HepG2 (cell line): ENCODE results near the gene SALL4. TPM values are rescaled to one million over a fixed set of nuclear protein-coding genes. Genes with fewer than 3 reads are reported as not detected.

Experiments
- ATAD3A ChIP-seq: sonication (generic); formaldehyde crosslinking; IDR thresholded peaks from 2 replicates; pipeline ENCODE4 v1.4.0; 2020; ENCODE audit warnings: missing genetic modification reagents
- DBP ChIP-seq: sonication (generic); formaldehyde crosslinking; IDR thresholded peaks from 2 replicates; pipeline ENCODE4 v1.4.0; 2020; ENCODE audit warnings: missing genetic modification reagents; ENCODE audit errors: not compliant biosample characterization
- EEA1 ChIP-seq: sonication (generic); formaldehyde crosslinking; IDR thresholded peaks from 2 replicates; pipeline ENCODE4 v1.5.1; 2020; ENCODE audit warnings: mild to moderate bottlenecking, missing genetic modification reagents, borderline replicate concordance
- FOXK2 ChIP-seq: fragments of 450-650 bp; IDR thresholded peaks from 2 replicates; pipeline ENCODE4 v1.6.1; 2016
- NFATC3 ChIP-seq: sonication (generic); formaldehyde crosslinking; IDR thresholded peaks from 2 replicates; pipeline ENCODE4 v1.5.1; 2020; ENCODE audit warnings: mild to moderate bottlenecking, missing genetic modification reagents
- RNF2 ChIP-seq: fragments of 450-650 bp; conservative IDR thresholded peaks from 2 replicates; pipeline ENCODE4 v1.6.1; 2016; ENCODE audit warnings: low read depth
- SKIL ChIP-seq: sonication (generic); formaldehyde crosslinking; IDR thresholded peaks from 2 replicates; pipeline ENCODE4 v1.8.0; 2022; ENCODE audit warnings: missing genetic modification reagents, mild to moderate bottlenecking, moderate library complexity, borderline replicate concordance
- SNRNP70 ChIP-seq: fragments of 200-400 bp; formaldehyde crosslinking; IDR thresholded peaks from 2 replicates; pipeline ENCODE4 v1.6.1; 2017; ENCODE audit warnings: mild to moderate bottlenecking, low read depth, low read length, moderate library complexity
- ZBTB33 ChIP-seq: sonication (generic); formaldehyde crosslinking; IDR thresholded peaks from 2 replicates; pipeline ENCODE4 v1.4.0; 2020; ENCODE audit warnings: missing genetic modification reagents
- ZFAT ChIP-seq: sonication (generic); formaldehyde crosslinking; conservative IDR thresholded peaks from 2 replicates; pipeline ENCODE4 v1.8.1; 2023; ENCODE audit warnings: missing genetic modification reagents, inconsistent platforms
- ZNF225 ChIP-seq: sonication (generic); formaldehyde crosslinking; IDR thresholded peaks from 2 replicates; pipeline ENCODE4 v1.4.0; 2020; ENCODE audit warnings: mild to moderate bottlenecking, missing genetic modification reagents
- ZNF7 ChIP-seq: IDR thresholded peaks from 2 replicates; pipeline ENCODE4 v1.6.1; 2016; ENCODE audit warnings: missing biosample characterization, missing genetic modification reagents
- ZNF724P ChIP-seq: sonication (generic); formaldehyde crosslinking; IDR thresholded peaks from 2 replicates; pipeline ENCODE4 v1.8.0; 2022; ENCODE audit warnings: missing genetic modification reagents, borderline replicate concordance
- ZNF788 ChIP-seq: sonication (generic); formaldehyde crosslinking; IDR thresholded peaks from 2 replicates; pipeline ENCODE4 v1.5.0; 2020; ENCODE audit warnings: mild to moderate bottlenecking, missing genetic modification reagents, borderline replicate concordance
- polyA plus RNA-seq, 8 experiments: library from polyadenylated mRNA; depleted of rRNA in 3 of 8; stranded (reverse) in 7 of 8; unstranded in 1 of 8; fragments of >200 nt; fragmentation: Illumina TruSeq in 4 of 8; extraction: Trizol in 4 of 8; gene quantifications; 2 replicates each; pipeline versions ENCODE4 v1.2.1 to v1.2.3, GENCODE V29; 2011 to 2016; ENCODE audit warnings: low read depth in 4 of 8, missing spikeins in 1 of 8, mixed read lengths in 1 of 8; ENCODE audit not compliant: insufficient read depth in 1 of 8
- total RNA-seq, 5 experiments: library from RNA; depleted of rRNA; stranded (reverse); fragments of >200 nt; fragmentation: Illumina TruSeq; extraction: Trizol; gene quantifications; 2 replicates each; pipeline ENCODE4 v1.2.3, GENCODE V29; 2016; ENCODE audit warnings: low read depth in 1 of 5
- TF ChIP-seq, protein P1 (sequence below): sonication (generic); formaldehyde crosslinking; IDR thresholded peaks from 2 replicates; pipeline ENCODE4 v1.8.0; 2022; ENCODE audit warnings: mild to moderate bottlenecking, missing genetic modification reagents, moderate library complexity
- TF ChIP-seq, protein P2 (sequence below): sonication (generic); formaldehyde crosslinking; IDR thresholded peaks from 2 replicates; pipeline ENCODE4 v1.4.0; 2020; ENCODE audit warnings: missing genetic modification reagents, mild to moderate bottlenecking, borderline replicate concordance
- TF ChIP-seq, protein P3 (sequence below): sonication (generic); formaldehyde crosslinking; IDR thresholded peaks from 2 replicates; pipeline ENCODE4 v1.9.0; 2021; ENCODE audit warnings: missing genetic modification reagents, borderline replicate concordance

SALL4 gene
- total and polyA plus RNA-seq, 2 of the 13 experiments (the other 11 are each of a cell fraction or from before 2014, with no cell fraction given), result 0.33 to 1.8 TPM

DNA sequence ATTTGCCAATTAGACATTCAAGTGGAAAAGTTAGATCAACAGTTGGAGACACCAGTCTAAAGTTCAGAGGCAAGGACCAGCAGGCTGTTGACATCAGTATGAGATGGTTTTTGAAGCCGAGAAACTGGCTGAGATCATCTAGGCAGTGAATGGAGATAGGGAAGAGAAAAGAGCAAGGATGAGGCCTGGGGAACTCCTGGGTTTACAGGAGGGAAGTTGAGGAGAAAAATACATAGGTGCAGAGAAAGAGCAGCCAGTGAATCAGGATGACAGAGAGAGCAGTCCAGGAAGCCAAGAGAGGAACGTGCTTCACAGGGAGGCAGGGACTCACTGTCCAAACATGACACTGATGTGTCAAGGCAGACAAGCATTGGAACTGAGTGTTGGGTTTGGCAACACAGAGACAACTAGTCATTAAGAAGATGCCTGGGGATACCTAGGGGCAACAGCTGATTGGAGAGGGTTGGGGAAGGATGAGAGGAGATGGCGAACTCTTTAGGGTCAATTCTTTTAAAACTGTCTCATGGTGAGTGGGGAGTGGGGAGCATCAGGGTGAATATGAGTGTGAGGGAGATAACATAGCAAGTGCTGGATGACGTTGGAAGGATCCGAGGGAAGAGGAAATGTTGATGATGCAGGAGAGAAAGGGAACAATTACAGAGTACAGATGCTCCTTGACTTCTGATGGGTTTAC is 13.2 kb upstream of the SALL4 start (continued):
- TF ChIP-seq SKIL (CRISPR knock-in tag) (no peak), NFATC3 (CRISPR knock-in tag) (no peak), SNRNP70 (no peak), ZFAT (no peak), FOXK2 (no peak), ZNF788 (CRISPR knock-in tag) (no peak), DBP (CRISPR knock-in tag) (no peak), ZBTB33 (CRISPR knock-in tag) (no peak), EEA1 (CRISPR knock-in tag) (0 out of 2 replicates have a peak, but pooled peaks have one; percentile 68), RNF2 (no peak), ZNF7 (CRISPR knock-in tag) (0 out of 2 replicates have a peak, but pooled peaks have one; percentile 18), ZNF225 (no peak), ATAD3A (CRISPR knock-in tag) (no peak), ZNF724P (CRISPR knock-in tag) (no peak)
- TF ChIP-seq, protein P1, sequence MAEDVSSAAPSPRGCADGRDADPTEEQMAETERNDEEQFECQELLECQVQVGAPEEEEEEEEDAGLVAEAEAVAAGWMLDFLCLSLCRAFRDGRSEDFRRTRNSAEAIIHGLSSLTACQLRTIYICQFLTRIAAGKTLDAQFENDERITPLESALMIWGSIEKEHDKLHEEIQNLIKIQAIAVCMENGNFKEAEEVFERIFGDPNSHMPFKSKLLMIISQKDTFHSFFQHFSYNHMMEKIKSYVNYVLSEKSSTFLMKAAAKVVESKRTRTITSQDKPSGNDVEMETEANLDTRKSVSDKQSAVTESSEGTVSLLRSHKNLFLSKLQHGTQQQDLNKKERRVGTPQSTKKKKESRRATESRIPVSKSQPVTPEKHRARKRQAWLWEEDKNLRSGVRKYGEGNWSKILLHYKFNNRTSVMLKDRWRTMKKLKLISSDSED, result no peak
- TF ChIP-seq, protein P2, sequence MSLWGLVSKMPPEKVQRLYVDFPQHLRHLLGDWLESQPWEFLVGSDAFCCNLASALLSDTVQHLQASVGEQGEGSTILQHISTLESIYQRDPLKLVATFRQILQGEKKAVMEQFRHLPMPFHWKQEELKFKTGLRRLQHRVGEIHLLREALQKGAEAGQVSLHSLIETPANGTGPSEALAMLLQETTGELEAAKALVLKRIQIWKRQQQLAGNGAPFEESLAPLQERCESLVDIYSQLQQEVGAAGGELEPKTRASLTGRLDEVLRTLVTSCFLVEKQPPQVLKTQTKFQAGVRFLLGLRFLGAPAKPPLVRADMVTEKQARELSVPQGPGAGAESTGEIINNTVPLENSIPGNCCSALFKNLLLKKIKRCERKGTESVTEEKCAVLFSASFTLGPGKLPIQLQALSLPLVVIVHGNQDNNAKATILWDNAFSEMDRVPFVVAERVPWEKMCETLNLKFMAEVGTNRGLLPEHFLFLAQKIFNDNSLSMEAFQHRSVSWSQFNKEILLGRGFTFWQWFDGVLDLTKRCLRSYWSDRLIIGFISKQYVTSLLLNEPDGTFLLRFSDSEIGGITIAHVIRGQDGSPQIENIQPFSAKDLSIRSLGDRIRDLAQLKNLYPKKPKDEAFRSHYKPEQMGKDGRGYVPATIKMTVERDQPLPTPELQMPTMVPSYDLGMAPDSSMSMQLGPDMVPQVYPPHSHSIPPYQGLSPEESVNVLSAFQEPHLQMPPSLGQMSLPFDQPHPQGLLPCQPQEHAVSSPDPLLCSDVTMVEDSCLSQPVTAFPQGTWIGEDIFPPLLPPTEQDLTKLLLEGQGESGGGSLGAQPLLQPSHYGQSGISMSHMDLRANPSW (CRISPR knock-in tag), result no peak
- TF ChIP-seq, protein P3, sequence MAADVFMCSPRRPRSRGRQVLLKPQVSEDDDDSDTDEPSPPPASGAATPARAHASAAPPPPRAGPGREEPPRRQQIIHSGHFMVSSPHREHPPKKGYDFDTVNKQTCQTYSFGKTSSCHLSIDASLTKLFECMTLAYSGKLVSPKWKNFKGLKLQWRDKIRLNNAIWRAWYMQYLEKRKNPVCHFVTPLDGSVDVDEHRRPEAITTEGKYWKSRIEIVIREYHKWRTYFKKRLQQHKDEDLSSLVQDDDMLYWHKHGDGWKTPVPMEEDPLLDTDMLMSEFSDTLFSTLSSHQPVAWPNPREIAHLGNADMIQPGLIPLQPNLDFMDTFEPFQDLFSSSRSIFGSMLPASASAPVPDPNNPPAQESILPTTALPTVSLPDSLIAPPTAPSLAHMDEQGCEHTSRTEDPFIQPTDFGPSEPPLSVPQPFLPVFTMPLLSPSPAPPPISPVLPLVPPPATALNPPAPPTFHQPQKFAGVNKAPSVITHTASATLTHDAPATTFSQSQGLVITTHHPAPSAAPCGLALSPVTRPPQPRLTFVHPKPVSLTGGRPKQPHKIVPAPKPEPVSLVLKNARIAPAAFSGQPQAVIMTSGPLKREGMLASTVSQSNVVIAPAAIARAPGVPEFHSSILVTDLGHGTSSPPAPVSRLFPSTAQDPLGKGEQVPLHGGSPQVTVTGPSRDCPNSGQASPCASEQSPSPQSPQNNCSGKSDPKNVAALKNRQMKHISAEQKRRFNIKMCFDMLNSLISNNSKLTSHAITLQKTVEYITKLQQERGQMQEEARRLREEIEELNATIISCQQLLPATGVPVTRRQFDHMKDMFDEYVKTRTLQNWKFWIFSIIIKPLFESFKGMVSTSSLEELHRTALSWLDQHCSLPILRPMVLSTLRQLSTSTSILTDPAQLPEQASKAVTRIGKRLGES (CRISPR knock-in tag), result no peak
